DLD1 (cell line): ENCODE results near the gene AFF2.

Source experiments
- in situ Hi-C: cut with HindIII; loops from 2 replicates; pipeline ENCODE4 v1.10.0; 2017; ENCODE audit warnings: low sequenced_read_pairs

AFF2 gene

GRCh38 chrX:148500423-148501385 is at the start of gene AFF2:
Gene AFF2, plus strand, starts transcription at chrX:148500617. Its CDS starts 481 bp downstream, at chrX:148501098.
- in situ Hi-C loops: no loop called here

GRCh38 chrX:148457279-148457678 is 43.1 kb upstream of the AFF2 start:
- in situ Hi-C loops: no loop called here

- in situ Hi-C loops: no loop called here
Observed at GRCh38 chrX:148459343-148459742, 41.1 kb upstream of the AFF2 start.

GRCh38 chrX:148466292-148466691 is 34.1 kb upstream of the AFF2 start:
- in situ Hi-C loops: no loop called here

- in situ Hi-C loops: no loop called here
Observed at GRCh38 chrX:148470324-148470723, 30.1 kb upstream of the AFF2 start.

- in situ Hi-C loops: no loop called here
Observed at GRCh38 chrX:148474030-148474429, 26.4 kb upstream of the AFF2 start.

- in situ Hi-C loops: no loop called here
Observed at GRCh38 chrX:148492057-148492456, 8.4 kb upstream of the AFF2 start.

GRCh38 chrX:148495176-148495575 is 5.2 kb upstream of the AFF2 start:
- in situ Hi-C loops: no loop called here

GRCh38 chrX:148498067-148498466 is 2.4 kb upstream of the AFF2 start:
- in situ Hi-C loops: no loop called here

GRCh38 chrX:148499638-148500422 is 587 bp upstream of the AFF2 start:
- in situ Hi-C loops: no loop called here

GRCh38 chrX:148501386-148502066 is 1.1 kb downstream of the AFF2 start:
- in situ Hi-C loops: no loop called here

- in situ Hi-C loops: no loop called here
Observed at GRCh38 chrX:148504506-148504905, 4.1 kb downstream of the AFF2 start.

GRCh38 chrX:148507418-148507817 is 7.0 kb downstream of the AFF2 start:
- in situ Hi-C loops: no loop called here

GRCh38 chrX:148512453-148512852 is 12.0 kb downstream of the AFF2 start:
- in situ Hi-C loops: no loop called here

- in situ Hi-C loops: no loop called here
Observed at GRCh38 chrX:148513661-148514060, 13.2 kb downstream of the AFF2 start.

GRCh38 chrX:148517176-148517575 is 16.8 kb downstream of the AFF2 start:
- in situ Hi-C loops: no loop called here

GRCh38 chrX:148522006-148522405 is 21.6 kb downstream of the AFF2 start:
- in situ Hi-C loops: no loop called here

- in situ Hi-C loops: no loop called here
Observed at GRCh38 chrX:148523303-148524080, 23.1 kb downstream of the AFF2 start.

- in situ Hi-C loops: no loop called here
Observed at GRCh38 chrX:148530464-148531077, 30.2 kb downstream of the AFF2 start.

- in situ Hi-C loops: no loop called here
Observed at GRCh38 chrX:148534291-148534690, 33.9 kb downstream of the AFF2 start.
